SU-DHL-6 (cell line): ENCODE data around the gene RGS7.

Source experiments
- H2AFZ ChIP-seq: fragments of 200-600 bp; sonication (generic); 2 replicates; pipeline ENCODE4 v1.6.1; 2014; ENCODE audit warnings: low read depth, mild to moderate bottlenecking, moderate library complexity, mixed read lengths, antibody characterized with exemption, low read length; ENCODE audit not compliant: severe bottlenecking
- H3F3A ChIP-seq: fragments of 200-600 bp; shearing (Covaris generic); 2 replicates; pipeline ENCODE4 v1.6.0; 2016; ENCODE audit warnings: antibody characterized with exemption, mild to moderate bottlenecking; ENCODE audit not compliant: insufficient read depth
- H3K27ac ChIP-seq: fragments of 200-600 bp; sonication (generic); 2 replicates; pipeline ENCODE4 v1.5.1; 2016; ENCODE audit warnings: low read depth, mild to moderate bottlenecking, low read length, moderate library complexity, mixed read lengths
- H3K27me3 ChIP-seq: fragments of 200-600 bp; sonication (generic), shearing (Covaris generic); 2 replicates; pipeline ENCODE4 v1.6.0; 2014; ENCODE audit warnings: mild to moderate bottlenecking, low read length
- H3K36me3 ChIP-seq: fragments of 200-600 bp; sonication (generic); 2 replicates; pipeline ENCODE4 v1.6.1; 2014; ENCODE audit warnings: mild to moderate bottlenecking, low read length, mixed read lengths
- H3K4me2 ChIP-seq: fragments of 300-600, 200-600 bp; shearing (Covaris generic), sonication (generic); 2 replicates; pipeline ENCODE4 v1.6.0; 2014; ENCODE audit warnings: low read length, low read depth, mild to moderate bottlenecking; ENCODE audit not compliant: poor library complexity, severe bottlenecking
- H3K4me3 ChIP-seq: fragments of 200-600 bp; sonication (generic); 2 replicates; pipeline ENCODE4 v1.5.1; 2014; ENCODE audit warnings: antibody characterized with exemption, low read length, mild to moderate bottlenecking, mixed read lengths; ENCODE audit not compliant: insufficient read depth, poor library complexity, severe bottlenecking
- H3K79me2 ChIP-seq: fragments of 200-600 bp; sonication (generic); 2 replicates; pipeline ENCODE4 v1.6.1; 2014; ENCODE audit warnings: mild to moderate bottlenecking, low read length, moderate library complexity; ENCODE audit not compliant: insufficient read depth
- H3K9ac ChIP-seq: fragments of 200-600 bp; sonication (generic); 2 replicates; pipeline ENCODE4 v1.7.0; 2014; ENCODE audit warnings: mild to moderate bottlenecking, low read length
- H3K9me2 ChIP-seq: fragments of 200-600 bp; sonication (generic); replicated peaks from 2 replicates; pipeline ENCODE4 v1.6.1; 2014; ENCODE audit warnings: low read length; ENCODE audit not compliant: insufficient read depth
- H3K9me3 ChIP-seq: fragments of 200-600 bp; sonication (generic); 2 replicates; pipeline ENCODE4 v1.6.1; 2014; ENCODE audit warnings: low read length, mixed read lengths; ENCODE audit not compliant: insufficient read depth
- H4K20me1 ChIP-seq: fragments of 200-600 bp; sonication (generic); 2 replicates; pipeline ENCODE4 v1.6.1; 2014; ENCODE audit warnings: low read depth, mild to moderate bottlenecking, antibody characterized with exemption, low read length, moderate library complexity, mixed read lengths
- CTCF ChIP-seq: fragments of 200-600 bp; sonication (generic); IDR thresholded peaks from one replicate; pipeline ENCODE4 v1.5.1; 2017; ENCODE audit warnings: antibody characterized with exemption, mild to moderate bottlenecking, low read length, moderate library complexity; ENCODE audit not compliant: insufficient read depth, poor library complexity, severe bottlenecking
- EZH2phosphoT487 ChIP-seq: fragments of 200-600 bp; sonication (generic), shearing (Covaris generic); conservative IDR thresholded peaks from 2 replicates; pipeline ENCODE4 v1.6.1; 2018; ENCODE audit warnings: mild to moderate bottlenecking, antibody characterized with exemption, low read length, moderate library complexity, mixed read lengths

RGS7 gene

GRCh38 chr1:241351841-241352240, 5.2 kb downstream of the RGS7 start:
- no peaks in the 10 kb centered on the region for H3K9me3 ChIP-seq
- H3K27ac ChIP-seq, result no peak overlapping the region
- H3K79me2 ChIP-seq, result no peaks in the 10 kb centered on the region
- H3K9me2 ChIP-seq, result no peaks in the 10 kb centered on the region
- H3K36me3 ChIP-seq, result no peaks in the 10 kb centered on the region
- no peak overlapping the region for H3K4me2 ChIP-seq
- no peaks in the 10 kb centered on the region for H3K27me3 ChIP-seq
- H2AFZ ChIP-seq, result no peak overlapping the region
- no peak for TF ChIP-seq EZH2phosphoT487
- TF ChIP-seq CTCF, result no peak
- H3K4me3 ChIP-seq, result no peak overlapping the region
- no peaks in the 10 kb centered on the region for H4K20me1 ChIP-seq
- H3K9ac ChIP-seq, result no peak overlapping the region
- H3F3A ChIP-seq, result no peaks in the 10 kb centered on the region

GRCh38 chr1:241343956-241344355, 13.0 kb downstream of the RGS7 start:
- no peak overlapping the region for H3K9ac ChIP-seq
- no peaks in the 10 kb centered on the region for H3F3A ChIP-seq
- H3K9me2 ChIP-seq, result no peaks in the 10 kb centered on the region
- no peaks in the 10 kb centered on the region for H3K27me3 ChIP-seq
- H3K36me3 ChIP-seq, result no peaks in the 10 kb centered on the region
- H2AFZ ChIP-seq, result no peak overlapping the region
- TF ChIP-seq CTCF, result no peak
- no peaks in the 10 kb centered on the region for H3K9me3 ChIP-seq
- H3K4me2 ChIP-seq, result no peak overlapping the region
- no peak overlapping the region for H3K4me3 ChIP-seq
- H3K79me2 ChIP-seq, result no peaks in the 10 kb centered on the region
- no peak overlapping the region for H3K27ac ChIP-seq
- H4K20me1 ChIP-seq, result no peaks in the 10 kb centered on the region

GRCh38 chr1:241336335-241336734, 20.7 kb downstream of the RGS7 start:
- no peak overlapping the region for H3K27ac ChIP-seq
- no peaks in the 10 kb centered on the region for H3K27me3 ChIP-seq
- no peak overlapping the region for H3K4me2 ChIP-seq

More at GRCh38 chr1:241336335-241336734, 20.7 kb downstream of the RGS7 start:
- Histone ChIP-seq H3K9me2 (no peaks in the 10 kb centered on the region), H3K9ac (no peak overlapping the region), H3K9me3 (no peaks in the 10 kb centered on the region), H3K79me2 (no peaks in the 10 kb centered on the region), H4K20me1 (no peaks in the 10 kb centered on the region), H3K36me3 (no peaks in the 10 kb centered on the region), H3K4me3 (no peak overlapping the region), H2AFZ (no peak overlapping the region), H3F3A (no peaks in the 10 kb centered on the region)
- TF ChIP-seq CTCF (no peak), EZH2phosphoT487 (no peak)
